C4-2B (cell line): ENCODE measurements around the gene IL3.

Experiments used
- H3K27ac ChIP-seq: fragments of 450-650 bp; 2 replicates; pipeline ENCODE4 v1.5.1; 2017
- CTCF ChIP-seq: fragments of 450-650 bp; conservative IDR thresholded peaks from 2 replicates; pipeline ENCODE4 v1.5.1; 2017; ENCODE audit warnings: mild to moderate bottlenecking
- ZFX ChIP-seq: fragments of 450-650 bp; IDR thresholded peaks from 2 replicates; pipeline ENCODE4 v1.6.1; 2017

Gene IL3

GRCh38 chr5:132021654-132022053 is 38.8 kb upstream of the IL3 start:
- no peak for TF ChIP-seq ZFX
- no peak for TF ChIP-seq CTCF
- no peak overlapping the region for H3K27ac ChIP-seq

- no peak for TF ChIP-seq CTCF
- TF ChIP-seq ZFX: no peak
- no peak overlapping the region for H3K27ac ChIP-seq
Observed at GRCh38 chr5:132022737-132023136, 37.7 kb upstream of the IL3 start.

- no peak overlapping the region for H3K27ac ChIP-seq
Observed at GRCh38 chr5:132023258-132024116, 37.0 kb upstream of the IL3 start.

GRCh38 chr5:132024117-132024435 is 36.4 kb upstream of the IL3 start:
- TF ChIP-seq CTCF: no peak
- TF ChIP-seq ZFX: no peak
- H3K27ac ChIP-seq: no peak overlapping the region

More at GRCh38 chr5:132023258-132024116, 37.0 kb upstream of the IL3 start:
- TF ChIP-seq ZFX (no peak), CTCF (no peak)

GRCh38 chr5:132024789-132025402 is 35.6 kb upstream of the IL3 start:
- H3K27ac ChIP-seq: no peak overlapping the region
- TF ChIP-seq CTCF (no peak), ZFX (no peak)

GRCh38 chr5:132025403-132025971 is 35.0 kb upstream of the IL3 start:
- TF ChIP-seq CTCF: no peak
- TF ChIP-seq ZFX: no peak
- H3K27ac ChIP-seq: no peak overlapping the region

GRCh38 chr5:132026516-132027008 is 33.9 kb upstream of the IL3 start:
- TF ChIP-seq ZFX (no peak), CTCF (no peak)
- no peak overlapping the region for H3K27ac ChIP-seq
